ENCODE data around the gene ABHD17C. TPM values are rescaled to one million over a fixed set of nuclear protein-coding genes. Genes with fewer than 3 reads are reported as not detected.

Gene ABHD17C
- total and polyA plus RNA-seq, 2 of the 8 experiments (the other 6 are each of a cell fraction or from before 2014, with no cell fraction given): 20.2 to 29.8 TPM

DNA sequence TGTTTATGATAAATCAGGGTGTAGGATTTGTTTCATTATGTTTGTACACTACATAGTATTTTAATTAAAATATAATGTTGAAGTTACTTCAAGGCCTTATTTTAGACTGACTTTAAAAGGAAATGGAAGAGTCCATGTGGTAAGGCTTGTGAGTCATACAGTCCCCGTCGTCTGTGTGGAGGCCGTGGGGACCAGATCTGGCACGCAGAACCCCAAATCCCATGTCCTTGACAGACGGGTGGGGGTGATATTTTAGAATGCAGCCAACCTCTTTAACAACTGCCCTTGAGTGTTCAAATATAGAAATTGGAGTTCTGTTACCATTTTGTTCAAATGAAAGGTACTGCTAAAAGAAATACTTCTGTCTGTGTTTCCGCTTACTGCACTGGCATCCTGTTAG, 35.8 kb downstream of the ABHD17C start:
- Histone ChIP-seq H4K91ac (replicated peaks; ENCODE audit: insufficient read length, low read length) (no peak overlapping the region), H3K4me3 (ENCODE audit: extremely low read depth in 1 of 4, insufficient read depth in 2 of 4, low read depth in 3 of 4, low read length in 4 of 4) (no peak overlapping the region), H3K9ac (replicated peaks in 1 of 4; ENCODE audit: extremely low read depth in 1 of 4, low read depth in 3 of 4, low read length in 3 of 4) (no peak overlapping the region), H2BK5ac (ENCODE audit: low read depth, low read length) (no peak overlapping the region), H3K27me3 (replicated peaks in 1 of 4; ENCODE audit: control insufficient read depth in 3 of 4, extremely low read depth in 1 of 4, insufficient read depth in 3 of 4, low read length in 3 of 4) (no peaks in the 10 kb centered on the region), H2BK120ac (replicated peaks; ENCODE audit: low read depth, low read length) (no peak overlapping the region), H3K56ac (replicated peaks; ENCODE audit: insufficient read length, low read depth, low read length) (no peak overlapping the region), H3K23ac (ENCODE audit: insufficient read length) (no peak overlapping the region), H4K20me1 (replicated peaks in 1 of 2; ENCODE audit: control insufficient read depth in 1 of 2, insufficient read depth in 2 of 2, low read length in 2 of 2) (peaks cover 0 to 1% of the 10 kb centered on the region in 2 experiments), H3K27ac (ENCODE audit: low read depth, low read length) (no peak overlapping the region), H2AK5ac (ENCODE audit: low read depth, low read length) (no peak overlapping the region), H3K14ac (ENCODE audit: insufficient read length) (no peak overlapping the region), H4K8ac (ENCODE audit: extremely low read depth, insufficient read depth, low read length) (no peak overlapping the region), H3K4ac (replicated peaks; ENCODE audit: insufficient read length, low read depth, low read length) (no peak overlapping the region), H3K36me3 (ENCODE audit: control insufficient read depth in 2 of 4, insufficient read depth in 4 of 4, low read length in 3 of 4) (no peaks in the 10 kb centered on the region), H2AFZ (ENCODE audit: low read length) (no peak overlapping the region), H3K4me2 (ENCODE audit: insufficient read depth in 1 of 2, low read depth in 2 of 2, low read length in 2 of 2) (no peak overlapping the region), H2BK20ac (ENCODE audit: low read length) (no peak overlapping the region), H3K18ac (ENCODE audit: extremely low read depth, low read length) (no peak overlapping the region), H3K79me1 (ENCODE audit: low read depth, low read length) (peaks cover 3% of the 10 kb centered on the region), H3K79me2 (ENCODE audit: control insufficient read depth in 1 of 2, insufficient read depth in 2 of 2, low read length in 2 of 2) (peaks cover 0 to 19% of the 10 kb centered on the region in 2 experiments; a peak in 2 of 4 replicates), H3K4me1 (replicated peaks in 1 of 4; ENCODE audit: control insufficient read depth in 3 of 4, insufficient read depth in 4 of 4, low read length in 3 of 4) (peaks cover 0 to 6% (median 0%) of the 10 kb centered on the region in 4 experiments; a peak in 2 of 7 replicates), H4K5ac (ENCODE audit: insufficient read length, low read depth, low read length) (no peak overlapping the region), H3K9me3 (ENCODE audit: insufficient read depth in 2 of 2, low read depth in 1 of 2, low read length in 1 of 2) (no peaks in the 10 kb centered on the region), H2BK15ac (ENCODE audit: low read length) (no peak overlapping the region), H3K23me2 (ENCODE audit: low read depth, low read length) (no peaks in the 10 kb centered on the region), H2BK12ac (ENCODE audit: low read depth, low read length) (no peak overlapping the region)
- FAIRE-seq (no peak), DNase-seq (ENCODE audit: low read depth in 1 of 2, low spot score in 2 of 2) (no peak)
- no peak for TF ChIP-seq GABPA (IDR thresholded peaks at IDR 0.05; ENCODE audit: borderline replicate concordance, insufficient read depth, low read length)
- TF ChIP-seq, protein P1, sequence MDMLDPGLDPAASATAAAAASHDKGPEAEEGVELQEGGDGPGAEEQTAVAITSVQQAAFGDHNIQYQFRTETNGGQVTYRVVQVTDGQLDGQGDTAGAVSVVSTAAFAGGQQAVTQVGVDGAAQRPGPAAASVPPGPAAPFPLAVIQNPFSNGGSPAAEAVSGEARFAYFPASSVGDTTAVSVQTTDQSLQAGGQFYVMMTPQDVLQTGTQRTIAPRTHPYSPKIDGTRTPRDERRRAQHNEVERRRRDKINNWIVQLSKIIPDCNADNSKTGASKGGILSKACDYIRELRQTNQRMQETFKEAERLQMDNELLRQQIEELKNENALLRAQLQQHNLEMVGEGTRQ (IDR thresholded peaks at IDR 0.05; ENCODE audit: low read length): no peak
- TF ChIP-seq, protein P2, sequence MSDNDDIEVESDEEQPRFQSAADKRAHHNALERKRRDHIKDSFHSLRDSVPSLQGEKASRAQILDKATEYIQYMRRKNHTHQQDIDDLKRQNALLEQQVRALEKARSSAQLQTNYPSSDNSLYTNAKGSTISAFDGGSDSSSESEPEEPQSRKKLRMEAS (IDR thresholded peaks at IDR 0.05): no peak
- TF ChIP-seq RFX5 (IDR thresholded peaks at IDR 0.05; ENCODE audit: borderline replicate concordance, low read depth, low read length): no peak
- TF ChIP-seq SP4 (IDR thresholded peaks at IDR 0.05; ENCODE audit: low read length): no peak
- TF ChIP-seq POLR2A (IDR thresholded peaks at IDR 0.05; ENCODE audit: control extremely low read depth in 1 of 2, low read depth in 2 of 2, low read length in 2 of 2): no peak
- WGBS, 2 experiments (ENCODE audit: extremely low coverage in 1 of 2, insufficient coverage in 1 of 2, insufficient read length in 1 of 2, insufficient replicate concordance in 2 of 2, low coverage in 1 of 2, low lambda C conversion rate in 2 of 2, missing lambda C conversion rate in 1 of 2): 85% methylated on average over 6 of the region's 6 CpGs; no CpG with 5 or more reads in 1 of the 2 experiments
- ChIA-PET POLR2A (ENCODE audit: partially characterized antibody) (no interaction called here), CTCF (ENCODE audit: partially characterized antibody) (interaction anchor here (0.6 kb wide), 1 partner anchor 136 kb away, joined by 3 read pairs; no protein-coding TSS in a partner anchor)

Data from H1 (cell line).